ENCODE data around the gene PPP2R5C. TPM values are rescaled to one million over a fixed set of nuclear protein-coding genes. Genes with fewer than 3 reads are reported as not detected.

The PPP2R5C gene
- total and polyA plus RNA-seq, 9 of the 15 experiments (the other 6 are each of a cell fraction or from before 2014, with no cell fraction given): 284 to 617 (median 395) TPM

DNA sequence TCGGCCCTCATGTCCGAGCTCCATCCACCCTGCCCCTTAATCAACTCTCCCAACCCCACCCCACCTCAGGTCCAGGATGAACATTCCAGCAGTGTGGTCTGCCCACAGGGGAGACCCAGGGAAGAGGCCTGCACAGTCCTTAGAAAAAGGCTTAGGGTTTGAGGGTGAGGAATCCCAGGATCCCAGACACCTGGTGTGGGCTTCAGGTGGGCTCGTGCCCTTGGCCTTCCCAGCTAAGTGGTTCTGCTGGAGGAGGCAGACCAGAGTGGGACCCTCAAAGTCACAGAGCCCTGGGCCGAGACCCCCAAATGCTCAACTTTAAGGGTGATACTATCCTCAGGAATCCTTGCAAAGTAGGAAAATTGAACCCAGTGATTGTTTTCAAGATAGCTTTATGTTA, 25.4 kb upstream of the PPP2R5C start (continued):
- no peak for TF ChIP-seq SRSF9 (IDR thresholded peaks at IDR 0.05; ENCODE audit: borderline replicate concordance, low read depth, low read length)

DNA sequence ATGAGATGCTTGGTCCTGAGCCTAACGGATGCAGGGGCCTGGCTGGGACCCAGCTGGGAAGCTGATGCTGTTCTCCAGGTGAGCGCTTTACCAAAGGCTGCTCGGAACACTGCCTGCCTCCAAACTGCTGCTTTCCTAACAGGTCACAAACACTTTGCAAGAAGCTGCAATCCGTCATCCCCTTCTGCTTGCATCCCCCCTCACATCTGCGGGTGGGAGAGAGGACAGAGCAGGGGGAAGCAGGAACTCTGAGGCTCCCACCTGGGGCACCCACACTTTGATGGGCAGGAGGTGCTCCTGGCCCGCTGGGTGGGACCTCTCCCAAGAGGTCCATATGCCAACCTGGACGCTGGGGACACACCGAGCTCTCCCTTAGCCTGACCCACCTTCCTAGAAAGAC, 24.9 kb upstream of the PPP2R5C start:
- Histone ChIP-seq H3K27me3 (ENCODE audit: control insufficient read depth in 2 of 2, insufficient read depth in 2 of 2, low read length in 2 of 2) (no peaks in the 10 kb centered on the region), H3K36me3 (ENCODE audit: control insufficient read depth, insufficient read depth, low read length) (no peaks in the 10 kb centered on the region), H3K79me2 (ENCODE audit: control insufficient read depth, insufficient read depth, low read length) (no peaks in the 10 kb centered on the region), H3K27ac (ENCODE audit: extremely low read depth, low read depth, low read length) (no peak overlapping the region), H4K20me1 (replicated peaks; ENCODE audit: control insufficient read depth, insufficient read depth, low read length) (no peaks in the 10 kb centered on the region), H3K4me2 (ENCODE audit: insufficient read depth, low read length) (no peak overlapping the region), H3K9ac (ENCODE audit: insufficient read depth in 1 of 2, low read depth in 2 of 2, low read length in 2 of 2) (no peak overlapping the region), H3K4me1 (replicated peaks in 1 of 2; ENCODE audit: control insufficient read depth in 2 of 2, insufficient read depth in 2 of 2, low read length in 2 of 2) (peaks cover 15 to 17% of the 10 kb centered on the region in 2 experiments; a peak in 4 of 5 replicates), H3K4me3 (no peak overlapping the region), H3K9me3 (replicated peaks; ENCODE audit: control insufficient read depth, insufficient read depth, low read depth, low read length) (peaks cover 11% of the 10 kb centered on the region), H2AFZ (ENCODE audit: low read depth, low read length) (no peak overlapping the region), H3K9me1 (ENCODE audit: control insufficient read depth, insufficient read depth, low read length) (no peaks in the 10 kb centered on the region)
- intact Hi-C loops (cut with micrococcal nuclease): no loop called here
- ATAC-seq (no peak), FAIRE-seq (no peak), DNase-seq (ENCODE audit: extremely low read depth in 1 of 4, low spot score in 3 of 4) (no peak)
- 68% methylated on average over 4 of the region's 8 CpGs for WGBS (ENCODE audit: insufficient coverage, low coverage, missing lambda C conversion rate)
- BruUV-seq (replicated peaks): no TSS peak
- in situ Hi-C loops (cut with MboI): no loop called here
- POLR2A ChIA-PET: interaction anchor here (0.6 kb wide), 1 partner anchor 246 kb away, joined by 3 read pairs; no protein-coding TSS in a partner anchor
- TF ChIP-seq ZNF197 (CRISPR knock-in tag; IDR thresholded peaks at IDR 0.05; ENCODE audit: low read depth) (no peak), WHSC1 (IDR thresholded peaks at IDR 0.05; ENCODE audit: low read length) (no peak), SRSF3 (IDR thresholded peaks at IDR 0.05; ENCODE audit: insufficient read depth, low read length) (no peak), SOX6 (IDR thresholded peaks at IDR 0.05) (no peak), HIVEP1 (CRISPR knock-in tag; IDR thresholded peaks at IDR 0.05) (no peak), XRCC5 (IDR thresholded peaks at IDR 0.05; ENCODE audit: low read depth, low read length) (no peak), SMARCA5 (IDR thresholded peaks at IDR 0.05) (no peak), NCOR1 (IDR thresholded peaks at IDR 0.05) (no peak), RHOXF2B (CRISPR knock-in tag; conservative IDR thresholded peaks at IDR 0.05) (no peak)
- TF ChIP-seq, protein P1, sequence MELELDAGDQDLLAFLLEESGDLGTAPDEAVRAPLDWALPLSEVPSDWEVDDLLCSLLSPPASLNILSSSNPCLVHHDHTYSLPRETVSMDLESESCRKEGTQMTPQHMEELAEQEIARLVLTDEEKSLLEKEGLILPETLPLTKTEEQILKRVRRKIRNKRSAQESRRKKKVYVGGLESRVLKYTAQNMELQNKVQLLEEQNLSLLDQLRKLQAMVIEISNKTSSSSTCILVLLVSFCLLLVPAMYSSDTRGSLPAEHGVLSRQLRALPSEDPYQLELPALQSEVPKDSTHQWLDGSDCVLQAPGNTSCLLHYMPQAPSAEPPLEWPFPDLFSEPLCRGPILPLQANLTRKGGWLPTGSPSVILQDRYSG (tag; conservative IDR thresholded peaks at IDR 0.05; ENCODE audit: low read depth): no peak
- CTCF ChIA-PET (ENCODE audit: low intra/inter-chr PET ratio): no interaction called here
